Stimulated activated CD8-positive, alpha-beta memory T cell treated with anti-CD3 and anti-CD28 coated beads, Interleukin-12 subunit alpha, Interleukin-12 subunit beta, amount 100 ng/mL, for 4 hours (primary cell): Measurements from ENCODE around the gene KISS1R.
A peak's percentile ranks its signal among the peaks of the same experiment; 100 is the strongest.

Experiments used
- DNase-seq: peaks from one replicate; pipeline ENCODE4 v3.0.0-alpha.2; 2020; ENCODE audit warnings: low read depth

The KISS1R gene

DNA sequence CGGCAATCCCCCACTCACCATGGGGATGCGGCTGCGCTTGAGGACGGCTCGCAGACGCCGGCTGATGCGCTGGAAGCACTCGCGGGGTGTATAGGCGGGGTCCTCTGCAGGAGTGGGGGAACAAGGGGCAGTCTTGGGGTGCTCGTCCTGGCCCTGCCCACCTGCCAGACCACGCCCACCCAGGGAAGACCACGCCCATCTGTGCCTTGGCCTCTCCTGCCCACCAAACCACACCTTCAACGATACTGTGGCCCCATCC lies 17.2 kb upstream of the KISS1R start:
- DNase-seq, result no peak

DNA sequence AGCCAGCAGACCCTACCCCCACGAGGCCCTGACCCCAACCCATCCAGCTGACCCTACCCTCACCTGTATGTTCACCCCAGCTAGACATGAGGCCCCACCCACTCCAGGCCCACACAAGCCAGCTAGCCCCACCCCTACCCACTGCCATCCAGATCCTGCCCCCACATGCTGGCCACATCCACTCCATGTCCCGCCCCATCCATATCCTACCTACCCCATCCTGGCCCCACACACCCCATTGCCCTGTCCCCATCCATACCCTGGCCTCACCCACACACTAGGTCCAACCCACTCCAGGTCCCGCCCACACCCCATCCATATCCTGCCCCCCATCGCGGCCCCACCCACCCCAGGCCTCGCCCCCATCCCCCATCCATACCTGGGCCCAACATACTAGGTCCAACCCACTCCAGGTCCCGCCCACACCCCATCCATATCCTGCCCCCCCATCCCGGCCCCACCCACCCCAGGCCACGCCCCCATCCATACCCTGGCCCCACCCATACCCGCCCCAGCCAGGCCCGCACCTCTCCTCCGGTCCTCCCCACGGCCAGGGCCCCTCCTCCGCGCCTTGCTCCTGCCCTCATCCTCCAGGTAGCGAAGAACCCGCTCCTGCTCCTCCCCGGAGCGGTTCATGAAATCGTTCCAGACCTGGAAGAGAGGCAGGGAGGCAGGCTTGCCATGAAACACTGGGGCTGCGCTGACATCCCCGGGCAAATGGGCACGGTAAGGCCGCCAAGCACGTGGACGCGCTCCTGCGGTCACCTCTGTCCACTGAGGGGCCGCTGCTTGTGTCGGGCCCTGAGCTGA lies 16.6 kb upstream of the KISS1R start:
- DNase-seq, result no peak

DNA sequence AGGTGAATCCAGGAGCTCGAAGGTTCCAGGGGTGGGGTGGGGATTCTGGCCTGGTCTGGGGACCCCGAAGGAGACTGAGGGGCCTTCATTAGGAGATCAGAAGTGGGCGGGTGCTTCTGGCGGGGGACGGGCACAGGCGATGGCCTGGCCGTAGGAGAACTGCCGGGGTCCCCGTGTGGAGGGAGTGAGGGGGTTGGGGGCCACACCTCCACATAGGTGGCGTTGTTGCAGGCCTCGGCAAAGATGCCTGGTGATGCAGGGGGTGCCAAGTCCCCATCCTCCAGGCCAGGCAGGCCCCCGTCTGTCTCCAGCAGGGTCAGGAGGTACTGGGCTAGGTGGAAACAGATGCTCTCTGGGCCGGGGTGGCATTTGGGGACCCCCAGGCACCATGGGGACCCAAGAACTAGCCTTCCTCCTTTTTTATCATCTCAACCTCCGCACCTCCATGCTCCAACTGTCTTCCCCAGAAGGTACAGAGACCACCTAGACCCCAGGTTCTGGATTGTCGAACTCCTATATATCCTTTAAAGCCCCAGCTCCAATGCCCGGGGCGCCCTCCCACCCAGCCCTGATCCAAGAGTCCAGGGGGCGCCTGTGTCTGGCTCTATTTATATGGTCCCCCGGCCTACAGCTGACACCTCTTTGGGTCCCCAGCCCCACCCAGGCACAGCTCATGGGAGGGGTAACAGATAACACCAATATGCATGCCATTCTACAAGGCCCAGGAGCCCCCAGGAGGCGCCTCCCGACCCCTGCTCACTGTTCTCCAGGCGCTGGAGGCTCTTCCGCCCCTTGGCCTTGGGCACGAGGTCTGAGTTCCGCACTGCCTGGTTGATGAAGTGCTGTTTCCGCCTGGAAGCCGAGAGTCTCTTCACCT lies 15.7 kb upstream of the KISS1R start:
- DNase-seq, result no peak

DNA sequence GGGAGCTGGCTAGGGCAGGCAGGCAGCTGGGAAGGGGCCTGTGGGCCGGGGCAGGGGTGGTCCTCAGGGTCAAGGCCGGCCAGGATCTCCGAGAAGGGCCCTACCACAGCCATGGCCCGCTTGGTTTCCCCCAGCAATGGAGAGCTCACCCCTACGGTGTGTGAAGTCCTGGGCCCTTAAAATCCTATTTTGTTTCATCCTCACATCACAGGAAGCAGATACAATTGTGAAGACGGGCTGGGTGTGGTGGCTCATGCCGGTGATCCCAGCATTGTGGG lies 15.1 kb upstream of the KISS1R start:
- DNase-seq, result no peak

DNA sequence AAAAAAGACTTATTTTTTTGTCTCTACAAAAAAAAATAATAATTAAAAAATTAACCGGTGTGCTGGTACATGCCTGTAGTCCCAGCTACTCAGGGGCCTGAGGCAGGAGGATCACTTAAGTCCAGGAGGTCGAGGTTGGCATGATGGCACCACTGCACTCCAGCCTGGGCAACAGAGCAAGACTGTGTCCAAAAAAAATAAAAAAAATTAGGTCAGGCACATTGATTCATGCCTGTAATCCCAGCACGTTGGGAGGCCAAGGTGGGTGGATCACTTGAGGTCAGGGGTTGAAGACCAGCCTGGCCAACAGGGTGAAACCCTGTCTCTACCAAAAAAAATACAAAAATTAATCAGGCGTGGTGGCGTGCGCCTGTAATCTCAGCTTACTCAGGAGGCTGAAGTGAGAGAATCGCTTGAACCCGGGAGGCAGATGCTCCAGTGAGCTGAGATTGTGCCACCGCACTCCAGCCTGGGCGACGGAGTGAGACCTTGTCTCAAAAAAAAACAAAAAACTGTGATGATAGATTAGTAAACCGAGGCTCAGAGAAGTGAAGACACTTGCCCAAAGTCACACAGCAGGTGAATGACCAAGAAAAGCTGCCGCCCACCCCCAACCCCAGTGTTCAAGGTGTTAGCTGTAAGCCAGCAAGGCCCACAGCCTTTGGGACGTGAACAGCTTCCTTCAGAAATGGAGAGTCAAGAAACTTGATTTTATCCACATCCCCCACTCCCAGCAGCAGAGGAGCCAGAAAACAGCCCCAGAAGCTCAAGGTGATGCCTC lies 14.5 kb upstream of the KISS1R start:
- no peak for DNase-seq

DNA sequence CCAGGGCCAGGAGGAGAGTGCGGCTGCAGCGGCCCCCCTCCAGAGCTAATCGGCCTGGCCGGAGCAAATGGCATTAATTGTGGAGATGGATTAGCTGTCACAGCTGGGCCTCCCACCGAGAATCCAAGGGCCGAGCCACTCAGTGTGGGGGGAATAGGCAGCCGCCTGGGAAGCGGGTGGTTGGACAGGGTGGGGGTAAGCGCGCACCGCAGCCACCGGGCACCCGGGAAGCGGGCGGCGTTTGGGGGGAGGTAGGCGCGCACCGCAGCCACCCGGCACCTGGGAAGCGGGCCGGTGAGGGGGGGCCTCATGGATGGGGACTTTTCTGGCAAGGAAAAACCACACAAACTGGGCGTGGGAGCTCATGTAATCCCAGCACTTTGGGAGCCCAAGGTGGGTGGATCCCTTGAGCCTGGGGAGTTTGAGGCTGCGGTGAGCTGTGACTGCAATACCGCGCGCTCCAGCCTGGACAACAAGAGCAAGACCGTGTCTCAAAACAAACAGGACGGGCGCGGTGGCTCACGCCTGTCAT lies 13.8 kb upstream of the KISS1R start:
- DNase-seq, result no peak

DNA sequence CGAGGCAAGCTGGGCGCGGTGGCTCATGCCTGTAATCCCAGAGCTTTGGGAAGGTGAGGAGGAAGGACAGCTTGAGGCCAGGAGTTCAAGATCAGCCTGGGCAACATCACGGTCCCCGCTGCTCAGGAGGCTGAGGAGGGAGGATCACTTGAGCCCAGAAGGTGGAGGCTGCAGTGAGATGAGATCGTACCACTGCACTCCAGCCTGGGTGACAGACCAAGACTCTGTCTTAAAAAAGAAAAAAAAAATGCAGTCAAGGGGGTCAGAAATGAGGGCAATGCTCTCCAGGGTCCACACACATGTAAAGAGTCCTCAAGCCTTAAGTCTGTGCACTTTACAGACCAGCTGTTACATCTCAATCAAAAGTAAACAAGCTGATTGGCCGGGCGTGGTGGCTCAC lies 12.6 kb upstream of the KISS1R start:
- no peak for DNase-seq

DNA sequence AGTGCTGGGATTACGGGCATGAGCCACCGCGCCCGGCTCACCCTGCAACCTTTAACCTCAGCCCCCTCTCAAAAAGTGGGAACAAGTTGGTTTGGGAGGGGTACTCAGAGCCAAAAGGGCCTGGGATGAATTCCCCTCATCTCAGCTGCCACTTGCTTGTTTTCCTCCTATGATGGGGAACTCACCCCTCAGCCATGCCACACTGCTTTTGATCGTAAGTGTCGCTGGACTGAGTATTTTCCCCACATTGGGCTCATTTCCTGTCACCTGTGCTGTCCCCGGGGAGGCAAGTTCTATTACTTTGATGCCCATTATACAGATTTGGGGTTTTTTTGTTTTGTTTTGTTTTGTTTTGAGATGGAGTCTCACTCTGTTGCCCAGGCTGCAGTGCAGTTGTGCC lies 10.7 kb upstream of the KISS1R start:
- DNase-seq, result no peak

DNA sequence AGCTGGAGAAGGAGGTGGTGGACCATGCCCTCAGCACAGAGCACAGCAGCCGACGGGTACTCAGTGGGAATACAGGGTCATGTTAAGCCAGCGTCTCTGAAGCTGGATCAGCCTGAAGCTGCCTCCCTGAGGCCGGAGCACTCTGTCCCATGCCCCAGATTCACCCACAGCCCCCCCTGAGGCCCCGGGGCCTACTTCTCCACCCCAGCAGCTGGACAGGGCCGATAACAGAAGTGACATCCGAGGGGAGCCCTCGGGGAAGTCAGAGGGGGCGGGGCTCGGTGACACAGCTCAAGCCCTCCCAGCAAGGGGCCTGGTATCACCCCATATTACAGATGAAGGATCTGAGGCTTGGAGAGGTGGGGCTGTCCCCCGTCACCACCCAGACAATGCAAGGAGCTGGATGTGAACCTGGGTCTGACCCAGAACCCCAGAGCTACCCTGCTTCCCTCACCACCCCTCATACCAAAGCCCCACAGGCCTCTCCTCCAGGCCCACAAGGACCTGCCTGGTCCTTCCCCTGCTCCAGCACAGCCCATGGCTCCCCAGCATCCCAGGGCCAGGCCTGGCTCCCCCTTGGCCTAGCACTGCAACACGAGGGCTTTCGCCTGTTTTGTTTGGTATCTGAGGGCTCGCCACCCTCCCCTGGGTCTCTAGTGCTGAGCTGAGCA lies 9.8 kb upstream of the KISS1R start:
- DNase-seq, result no peak

DNA sequence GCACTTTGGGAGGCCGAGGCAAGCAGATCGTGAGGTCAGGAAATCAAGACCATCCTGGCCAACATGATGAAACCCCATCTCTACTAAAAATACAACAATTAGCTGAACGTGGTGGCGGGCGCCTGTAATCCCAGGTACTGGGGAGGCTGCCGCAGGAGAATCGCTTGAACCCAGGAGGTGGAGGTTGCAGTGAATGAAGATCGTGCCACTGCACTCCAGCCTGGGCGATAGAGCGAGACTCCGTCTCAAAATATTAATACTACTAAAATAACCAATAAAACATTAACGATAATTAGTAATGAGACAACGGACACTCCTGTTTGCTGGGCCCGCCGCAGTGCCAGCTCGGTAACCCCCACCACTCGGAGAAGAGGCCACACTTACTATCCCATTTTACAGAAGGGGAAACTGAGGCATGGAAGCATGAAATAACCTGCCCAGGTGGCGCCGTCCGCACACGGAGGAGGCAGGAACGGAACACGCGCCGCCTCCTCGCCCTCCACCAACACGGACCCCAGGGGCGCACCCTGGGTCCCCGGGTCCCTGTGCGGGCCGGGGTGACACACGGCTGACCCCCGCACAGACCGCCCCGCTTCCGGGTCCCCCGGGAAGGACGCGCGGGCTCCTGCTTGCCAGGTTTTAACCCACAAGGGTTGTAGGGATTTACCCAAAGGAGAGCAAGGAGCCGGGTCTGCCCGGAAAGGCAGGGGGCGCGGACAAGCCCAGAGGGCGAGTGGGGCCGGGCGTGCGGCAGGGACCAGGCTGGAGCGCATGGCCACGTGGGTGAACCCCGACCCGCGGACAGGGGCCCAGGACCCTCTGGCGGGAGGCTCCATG lies 5.7 kb upstream of the KISS1R start:
- no peak for DNase-seq

DNA sequence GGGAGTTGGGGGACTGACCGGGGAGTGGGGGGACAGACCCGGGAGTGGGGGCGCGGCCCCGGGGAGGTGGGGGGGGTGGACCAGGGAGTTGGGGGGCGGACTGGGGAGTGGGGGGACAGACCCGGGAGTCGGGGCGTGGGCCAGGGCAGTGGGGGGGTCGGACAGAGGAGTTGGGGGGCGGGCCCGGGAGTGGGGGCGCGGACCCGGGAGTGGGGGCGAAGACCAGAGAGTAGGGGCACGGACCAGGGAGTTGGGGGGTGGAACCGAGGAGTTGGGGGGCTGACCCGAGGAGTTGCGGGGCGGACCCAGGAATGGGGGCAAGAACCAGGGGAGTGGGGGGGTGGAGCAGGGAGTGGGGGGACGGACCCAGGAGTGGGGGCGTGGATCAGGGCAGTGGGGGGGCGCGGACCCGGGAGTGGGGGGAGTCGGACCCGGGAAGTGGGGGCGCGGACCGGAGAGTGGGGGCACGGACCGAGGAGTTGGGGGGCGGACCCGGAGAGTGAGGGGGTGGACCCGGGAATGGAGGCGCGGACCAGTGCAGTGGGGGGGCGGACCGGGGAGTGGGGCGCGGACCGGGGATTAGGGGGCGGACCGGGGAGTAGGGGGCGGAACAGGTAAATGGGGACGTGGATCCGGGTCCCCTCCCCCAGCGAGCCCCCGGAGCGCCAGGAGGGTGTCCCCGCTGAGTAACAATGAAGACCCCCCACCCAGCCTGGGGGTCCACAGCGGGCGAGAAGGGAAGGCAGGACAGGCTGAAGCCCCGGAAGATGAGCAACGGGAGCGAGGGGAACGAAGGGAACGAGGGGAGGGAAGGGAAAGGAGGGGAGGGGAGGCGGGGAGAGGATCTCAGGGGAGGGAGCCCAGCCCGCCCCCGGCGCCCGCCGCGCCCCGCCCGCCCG lies 4.7 kb upstream of the KISS1R start:
- no peak for DNase-seq

DNA sequence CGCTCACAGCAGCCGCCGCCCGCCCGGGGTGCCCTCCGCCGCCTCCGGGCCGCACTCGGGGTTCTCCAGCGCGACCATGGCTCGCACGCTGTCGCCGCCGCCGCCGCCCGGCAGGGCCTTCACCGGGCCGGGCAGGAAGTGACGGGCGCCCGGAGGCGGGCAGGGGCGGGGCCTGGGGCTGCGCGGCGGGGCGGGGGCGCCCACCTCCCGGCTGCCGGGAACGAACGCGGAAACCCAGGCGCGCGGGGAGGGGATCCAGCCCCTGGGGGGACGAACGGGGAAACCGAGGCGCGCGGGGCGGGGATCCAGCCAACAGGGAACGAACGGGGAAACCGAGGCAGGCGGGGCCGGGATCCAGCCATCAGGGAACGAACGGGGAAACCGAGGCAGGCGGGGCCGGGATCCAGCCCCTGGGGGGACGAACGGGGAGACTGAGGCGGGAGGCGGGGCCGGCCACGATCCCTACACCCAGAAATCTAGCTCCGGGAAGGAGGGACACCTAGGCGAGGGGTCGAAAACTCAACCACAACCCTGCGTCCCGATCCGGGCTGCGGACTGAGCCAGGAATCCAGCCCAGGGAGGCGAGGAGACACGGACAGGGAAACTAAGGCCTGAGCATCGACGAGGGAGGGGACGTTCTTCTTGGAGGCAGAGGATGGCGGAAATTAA lies 3.9 kb upstream of the KISS1R start, which contains the start of gene R3HDM4:
TSS of gene R3HDM4 (minus strand) at position 140 of the 669 bp plus-strand sequence. CDS start at position 78, 62 bp downstream.
- peak; percentile 82 for DNase-seq

DNA sequence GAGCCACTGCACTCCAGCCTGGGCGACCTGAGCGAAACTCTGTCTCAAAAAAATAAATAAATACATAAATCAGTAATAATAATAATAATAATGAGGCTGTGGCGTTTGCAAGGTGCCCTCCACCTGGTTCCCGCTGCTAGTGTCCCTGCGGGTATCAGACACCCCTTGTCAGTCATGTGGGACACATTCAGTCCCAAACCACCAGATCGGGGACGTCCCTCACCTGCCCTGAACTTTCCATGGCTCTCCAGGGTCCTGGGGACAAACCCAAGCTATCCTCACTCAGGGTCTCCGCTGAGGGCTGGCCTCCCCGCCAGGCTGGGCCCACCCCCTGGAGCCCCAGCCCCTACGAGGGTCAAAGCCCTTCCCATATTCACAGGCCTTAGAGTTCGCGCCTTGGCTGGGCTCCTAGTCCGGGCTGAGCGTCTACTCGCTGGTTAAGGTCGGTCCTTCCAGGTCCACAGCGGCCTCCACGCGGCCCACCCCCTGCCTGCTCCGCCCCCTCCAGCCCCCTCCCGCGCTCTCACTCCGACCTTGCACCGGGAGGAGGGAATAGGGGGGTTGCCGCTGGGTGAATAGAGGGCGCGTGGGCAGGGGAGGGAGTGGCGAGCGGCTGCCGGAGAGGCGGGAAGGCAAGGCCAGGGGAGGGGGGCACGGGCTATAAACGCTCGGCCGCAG lies 349 bp upstream of the KISS1R start:
- DNase-seq, result no peak

DNA sequence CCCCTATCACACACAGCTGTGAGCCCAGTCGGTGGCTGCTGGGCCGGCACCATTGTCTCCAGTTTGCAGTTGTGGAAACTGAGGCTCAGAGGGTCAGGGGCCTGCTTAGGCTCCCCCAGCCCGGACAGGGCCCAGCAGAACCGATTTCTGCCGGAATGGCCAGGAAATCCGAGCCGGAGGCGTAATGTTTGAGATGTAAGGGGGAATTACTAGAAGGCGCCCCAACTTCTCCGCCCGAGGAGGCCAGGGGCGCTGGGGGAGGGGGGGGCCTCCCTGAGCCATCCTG lies 962 bp downstream of the KISS1R start:
- DNase-seq, result no peak

DNA sequence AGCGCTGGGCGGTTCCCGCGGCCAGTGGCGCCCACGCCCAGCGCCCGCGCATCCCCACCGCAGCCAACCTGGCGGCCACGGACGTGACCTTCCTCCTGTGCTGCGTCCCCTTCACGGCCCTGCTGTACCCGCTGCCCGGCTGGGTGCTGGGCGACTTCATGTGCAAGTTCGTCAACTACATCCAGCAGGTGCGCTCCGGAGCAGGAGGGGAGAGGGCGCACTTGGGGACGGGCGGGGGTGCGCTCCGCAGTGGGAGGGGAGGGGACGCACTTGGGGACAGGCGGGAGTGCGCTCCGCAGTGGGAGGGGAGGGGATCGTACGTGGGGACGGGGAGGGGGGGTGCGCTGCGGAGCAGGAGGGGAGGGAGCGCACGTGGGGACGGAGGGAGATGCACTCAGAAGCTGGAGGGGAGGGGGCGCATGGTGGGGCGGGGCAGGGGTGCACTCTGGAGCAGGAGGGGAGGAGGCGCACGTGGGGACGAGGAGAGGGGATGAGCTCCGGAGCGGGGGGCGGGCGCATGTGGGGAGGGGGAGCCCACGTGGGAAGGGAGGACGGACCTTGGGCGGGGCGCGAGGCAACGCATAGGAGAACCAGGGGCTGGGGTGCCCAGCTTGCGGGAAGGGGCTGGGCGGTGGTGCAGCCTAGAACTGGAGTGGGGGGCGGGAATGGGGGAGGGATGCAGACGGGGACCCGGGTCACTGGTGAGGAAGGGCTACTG lies 1.5 kb downstream of the KISS1R start:
- DNase-seq, result no peak

DNA sequence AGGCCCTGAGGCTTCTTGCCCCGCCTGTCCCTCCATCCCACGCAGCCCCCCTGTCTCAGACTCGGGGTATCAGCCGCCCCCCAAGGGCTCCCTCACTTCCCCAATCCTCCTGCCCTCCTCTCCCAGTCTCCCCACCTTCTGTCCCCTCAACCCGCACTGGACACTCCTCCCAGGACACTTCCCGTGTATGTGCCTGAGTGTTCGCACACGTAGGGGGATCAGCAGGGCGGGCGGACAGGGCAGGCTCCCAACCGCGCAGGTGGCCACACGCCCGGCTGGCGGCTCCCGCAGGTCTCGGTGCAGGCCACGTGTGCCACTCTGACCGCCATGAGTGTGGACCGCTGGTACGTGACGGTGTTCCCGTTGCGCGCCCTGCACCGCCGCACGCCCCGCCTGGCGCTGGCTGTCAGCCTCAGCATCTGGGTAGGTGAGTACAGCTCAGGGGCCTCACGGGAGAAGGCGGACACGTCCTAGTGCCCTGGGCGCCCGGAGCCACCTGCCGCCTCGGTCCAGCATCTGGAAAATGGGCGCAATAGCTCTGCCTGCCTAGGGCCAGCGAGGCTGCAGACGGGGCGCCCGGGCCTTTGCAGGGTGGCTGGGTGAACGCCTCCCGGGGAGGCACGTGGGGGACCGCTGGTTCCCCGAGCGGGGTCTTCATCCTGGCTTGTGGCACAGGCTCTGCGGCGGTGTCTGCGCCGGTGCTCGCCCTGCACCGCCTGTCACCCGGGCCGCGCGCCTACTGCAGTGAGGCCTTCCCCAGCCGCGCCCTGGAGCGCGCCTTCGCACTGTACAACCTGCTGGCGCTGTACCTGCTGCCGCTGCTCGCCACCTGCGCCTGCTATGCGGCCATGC lies 2.3 kb downstream of the KISS1R start:
- DNase-seq, result no peak

DNA sequence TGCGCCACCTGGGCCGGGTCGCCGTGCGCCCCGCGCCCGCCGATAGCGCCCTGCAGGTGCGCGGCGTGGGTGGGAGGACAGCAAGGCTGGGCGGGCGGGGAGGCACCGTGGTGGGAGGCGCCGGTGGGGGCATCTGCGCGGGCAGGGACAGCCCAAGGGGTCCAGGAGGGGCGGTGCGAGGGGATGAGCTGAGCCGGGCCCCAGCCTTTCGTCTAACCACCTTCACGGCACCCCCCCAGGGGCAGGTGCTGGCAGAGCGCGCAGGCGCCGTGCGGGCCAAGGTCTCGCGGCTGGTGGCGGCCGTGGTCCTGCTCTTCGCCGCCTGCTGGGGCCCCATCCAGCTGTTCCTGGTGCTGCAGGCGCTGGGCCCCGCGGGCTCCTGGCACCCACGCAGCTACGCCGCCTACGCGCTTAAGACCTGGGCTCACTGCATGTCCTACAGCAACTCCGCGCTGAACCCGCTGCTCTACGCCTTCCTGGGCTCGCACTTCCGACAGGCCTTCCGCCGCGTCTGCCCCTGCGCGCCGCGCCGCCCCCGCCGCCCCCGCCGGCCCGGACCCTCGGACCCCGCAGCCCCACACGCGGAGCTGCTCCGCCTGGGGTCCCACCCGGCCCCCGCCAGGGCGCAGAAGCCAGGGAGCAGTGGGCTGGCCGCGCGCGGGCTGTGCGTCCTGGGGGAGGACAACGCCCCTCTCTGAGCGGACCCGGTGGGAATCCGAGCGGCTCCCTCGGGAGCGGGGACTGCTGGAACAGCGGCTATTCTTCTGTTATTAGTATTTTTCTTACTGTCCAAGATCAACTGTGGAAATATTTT lies 3.1 kb downstream of the KISS1R start:
- peak; percentile 50 for DNase-seq
